Osteocyte (in vitro differentiated cells): ENCODE results near the gene RAG2. TPM values are rescaled to one million over a fixed set of nuclear protein-coding genes. Genes with fewer than 3 reads are reported as not detected.

Experiments
- DNase-seq: peaks from one replicate; pipeline ENCODE4 v3.0.0; 2021; ENCODE audit warnings: mixed read lengths; ENCODE audit not compliant: unreplicated experiment; ENCODE audit errors: extremely low spot score
- H3K27ac Mint-ChIP-seq: one replicate; pipeline ENCODE4 v1.8.0; 2021; ENCODE audit warnings: mild to moderate bottlenecking, mixed read lengths; ENCODE audit not compliant: unreplicated experiment
- H3K27me3 Mint-ChIP-seq: one replicate; pipeline ENCODE4 v1.8.0; 2021; ENCODE audit warnings: mixed read lengths; ENCODE audit not compliant: unreplicated experiment
- H3K36me3 Mint-ChIP-seq: one replicate; pipeline ENCODE4 v1.8.0; 2021; ENCODE audit warnings: mixed read lengths; ENCODE audit not compliant: unreplicated experiment
- H3K4me1 Mint-ChIP-seq: one replicate; pipeline ENCODE4 v1.8.0; 2021; ENCODE audit warnings: mixed read lengths; ENCODE audit not compliant: unreplicated experiment
- H3K4me3 Mint-ChIP-seq: one replicate; pipeline ENCODE4 v1.8.0; 2021; ENCODE audit warnings: mild to moderate bottlenecking, moderate library complexity, mixed read lengths; ENCODE audit not compliant: unreplicated experiment
- H3K9me3 Mint-ChIP-seq: one replicate; pipeline ENCODE4 v1.8.0; 2021; ENCODE audit warnings: mixed read lengths; ENCODE audit not compliant: unreplicated experiment
- CTCF ChIP-seq: fragments of 200-600 bp; sonication (generic); IDR thresholded peaks from 2 replicates; pipeline ENCODE4 v1.5.0; 2021; ENCODE audit warnings: antibody characterized with exemption, mild to moderate bottlenecking, moderate library complexity
- long read RNA-seq: library from polyadenylated mRNA; unstranded; transcript quantifications from one replicate; pipeline ENCODE4 v2.0.0, GENCODE V29; 2021
- total RNA-seq: library from RNA; stranded (reverse); gene quantifications from 2 replicates; pipeline ENCODE4 v1.2.1, GENCODE V29; 2021

The RAG2 gene
- not detected in 2 replicates for total RNA-seq
- long read RNA-seq, partial matches to known transcripts, result 0 of 2 reads
- long read RNA-seq, other reads (novel, unspliced or antisense), result 2 of 2 reads

GRCh38 chr11:36598051-36598450 is at the start of gene RAG2:
RAG2 (minus strand) TSS chr11:36598236; CDS start chr11:36594168, 4,068 bp downstream.
- Mint-ChIP-seq H3K4me1 (peaks cover 14% of the 10 kb centered on the region), H3K4me3 (no peak within 1 kb of the TSS), H3K36me3 (no peaks in the 10 kb centered on the region), H3K27me3 (peaks cover under 1% of the 10 kb centered on the region), H3K27ac (no peak within 1 kb of the TSS), H3K9me3 (no peaks in the 10 kb centered on the region)
- TF ChIP-seq CTCF, result no peak
- DNase-seq, result no peak

GRCh38 chr11:36638556-36638955 is 40.5 kb upstream of the RAG2 start:
- TF ChIP-seq CTCF, result no peak
- H3K9me3 Mint-ChIP-seq, result no peaks in the 10 kb centered on the region
- DNase-seq, result no peak

GRCh38 chr11:36635066-36635862 is 37.2 kb upstream of the RAG2 start:
- Mint-ChIP-seq H3K4me3 (no peak overlapping the region), H3K36me3 (peaks cover 24% of the 10 kb centered on the region), H3K27ac (no peak overlapping the region), H3K27me3 (no peaks in the 10 kb centered on the region), H3K4me1 (no peaks in the 10 kb centered on the region), H3K9me3 (no peaks in the 10 kb centered on the region)
- DNase-seq, result no peak
- no peak for TF ChIP-seq CTCF

More at GRCh38 chr11:36638556-36638955, 40.5 kb upstream of the RAG2 start:
- no peak overlapping the region for H3K4me3 Mint-ChIP-seq
- peaks cover 21% of the 10 kb centered on the region for H3K36me3 Mint-ChIP-seq
- H3K27me3 Mint-ChIP-seq, result no peaks in the 10 kb centered on the region
- H3K4me1 Mint-ChIP-seq, result no peaks in the 10 kb centered on the region
- no peak overlapping the region for H3K27ac Mint-ChIP-seq

- no peak for TF ChIP-seq CTCF
- Mint-ChIP-seq H3K4me3 (no peak overlapping the region), H3K27me3 (no peaks in the 10 kb centered on the region), H3K4me1 (no peaks in the 10 kb centered on the region), H3K27ac (no peak overlapping the region), H3K36me3 (peaks cover 13% of the 10 kb centered on the region), H3K9me3 (no peaks in the 10 kb centered on the region)
- DNase-seq, result no peak
These were observed 33.7 kb upstream of the RAG2 start for GRCh38 chr11:36631774-36632173.

GRCh38 chr11:36628765-36629244 is 30.8 kb upstream of the RAG2 start:
- H3K4me1 Mint-ChIP-seq, result no peaks in the 10 kb centered on the region
- no peak for DNase-seq
- H3K27me3 Mint-ChIP-seq, result no peaks in the 10 kb centered on the region
- TF ChIP-seq CTCF, result no peak
- no peak overlapping the region for H3K4me3 Mint-ChIP-seq
- H3K9me3 Mint-ChIP-seq, result no peaks in the 10 kb centered on the region
- H3K27ac Mint-ChIP-seq, result no peak overlapping the region
- peaks cover 8% of the 10 kb centered on the region for H3K36me3 Mint-ChIP-seq
